B cell (primary cell): ENCODE measurements around the gene HIPK4.

ENCODE experiments used
- CTCF ChIP-seq: fragments of 200-600 bp; IDR thresholded peaks from one replicate; pipeline ENCODE4 v1.8.0; 2022; ENCODE audit warnings: antibody characterized with exemption, mild to moderate bottlenecking
- EZH2 ChIP-seq: IDR thresholded peaks from 2 replicates; pipeline ENCODE4 v1.6.1; 2012; ENCODE audit warnings: borderline replicate concordance, low read depth, mild to moderate bottlenecking, moderate library complexity, low read length; ENCODE audit not compliant: insufficient read depth, poor library complexity, severe bottlenecking

GRCh38 chr19:40415768-40416167, 25.8 kb upstream of the HIPK4 start:
- TF ChIP-seq CTCF (no peak), EZH2 (no peak)
